Measurements from ENCODE around the gene SH3BP5L.

SH3BP5L gene

DNA sequence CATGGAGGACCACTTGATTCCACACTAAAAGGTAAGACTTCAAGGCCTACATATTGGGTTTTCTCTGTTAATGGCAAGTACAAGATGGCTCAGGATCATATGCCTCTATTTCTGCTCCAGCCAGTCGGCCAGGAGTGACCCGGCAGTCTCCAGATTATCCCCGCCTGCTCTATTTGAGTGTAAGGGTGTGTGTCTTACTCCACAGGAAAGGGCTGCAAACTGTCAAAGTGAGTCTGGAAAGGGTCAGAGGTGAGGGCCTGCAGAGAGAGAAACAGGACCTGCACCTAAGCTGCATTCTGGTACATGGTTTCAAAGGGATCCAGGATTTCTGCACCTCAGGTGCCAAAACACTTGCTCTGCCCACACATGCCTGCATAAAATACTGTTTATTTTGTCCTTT is 23.9 kb upstream of the SH3BP5L start:
- intact Hi-C loops (cut with DNase I; ENCODE audit: low total_unique reads): no loop called here
- peaks cover 42 to 87% (median 68%) of the 10 kb centered on the region in 3 donors for H3K36me3 ChIP-seq

DNA sequence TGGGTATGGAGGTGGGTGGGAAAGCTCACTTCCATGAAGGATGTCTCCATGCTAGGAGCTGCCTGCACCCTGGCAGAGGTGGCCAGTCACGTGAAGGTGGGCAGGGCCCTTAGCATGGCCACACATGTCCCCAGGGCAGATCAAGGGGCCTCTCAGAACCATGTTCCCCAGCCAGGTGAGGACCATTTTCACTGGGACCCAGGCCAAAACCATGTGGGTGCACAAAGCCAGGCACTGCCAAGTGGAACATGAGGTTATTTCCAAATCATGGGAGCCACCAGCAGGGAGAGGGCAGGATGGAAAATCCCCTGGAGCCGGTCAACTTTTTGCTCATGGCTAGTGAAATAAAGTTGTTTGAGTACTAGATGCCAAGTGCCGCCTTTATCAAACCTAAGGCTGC is 23.4 kb upstream of the SH3BP5L start:
- TF ChIP-seq, protein P1, sequence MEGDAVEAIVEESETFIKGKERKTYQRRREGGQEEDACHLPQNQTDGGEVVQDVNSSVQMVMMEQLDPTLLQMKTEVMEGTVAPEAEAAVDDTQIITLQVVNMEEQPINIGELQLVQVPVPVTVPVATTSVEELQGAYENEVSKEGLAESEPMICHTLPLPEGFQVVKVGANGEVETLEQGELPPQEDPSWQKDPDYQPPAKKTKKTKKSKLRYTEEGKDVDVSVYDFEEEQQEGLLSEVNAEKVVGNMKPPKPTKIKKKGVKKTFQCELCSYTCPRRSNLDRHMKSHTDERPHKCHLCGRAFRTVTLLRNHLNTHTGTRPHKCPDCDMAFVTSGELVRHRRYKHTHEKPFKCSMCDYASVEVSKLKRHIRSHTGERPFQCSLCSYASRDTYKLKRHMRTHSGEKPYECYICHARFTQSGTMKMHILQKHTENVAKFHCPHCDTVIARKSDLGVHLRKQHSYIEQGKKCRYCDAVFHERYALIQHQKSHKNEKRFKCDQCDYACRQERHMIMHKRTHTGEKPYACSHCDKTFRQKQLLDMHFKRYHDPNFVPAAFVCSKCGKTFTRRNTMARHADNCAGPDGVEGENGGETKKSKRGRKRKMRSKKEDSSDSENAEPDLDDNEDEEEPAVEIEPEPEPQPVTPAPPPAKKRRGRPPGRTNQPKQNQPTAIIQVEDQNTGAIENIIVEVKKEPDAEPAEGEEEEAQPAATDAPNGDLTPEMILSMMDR (IDR thresholded peaks at IDR 0.05): no peak

More for the DNA sequence above, 23.9 kb upstream of the SH3BP5L start:
- Histone ChIP-seq H3K4me3 (no peak overlapping the region), H3K9me3 (no peaks in the 10 kb centered on the region), H3K27me3 (no peaks in the 10 kb centered on the region), H3K4me1 (no peaks in the 10 kb centered on the region), H3K27ac (no peak overlapping the region)
- DNase-seq: peak in 1 of 2 donors; percentile 15
- TF ChIP-seq, protein P1 (IDR thresholded peaks at IDR 0.05): no peak

DNA sequence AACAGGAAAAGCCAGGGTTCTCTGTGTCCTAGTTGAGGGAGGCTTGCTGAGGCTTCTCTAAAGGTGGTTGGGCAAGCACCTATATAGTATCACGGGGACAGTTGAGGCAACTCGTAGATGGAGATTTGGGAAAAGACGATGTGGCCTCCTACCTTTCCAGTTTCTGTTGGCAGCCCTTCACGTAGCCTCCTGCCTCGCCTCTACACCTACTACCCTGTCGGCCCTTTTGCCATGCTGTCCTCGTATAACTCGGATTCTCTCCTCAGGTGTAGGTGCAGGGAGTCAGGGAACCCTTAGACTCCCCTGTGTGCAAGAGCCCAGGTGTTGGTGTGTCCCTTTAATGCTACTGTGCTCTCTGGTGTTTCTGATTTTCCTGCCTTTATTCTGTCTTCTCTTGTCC is 22.9 kb upstream of the SH3BP5L start:
- TF ChIP-seq, protein P1 (IDR thresholded peaks at IDR 0.05): no peak
- peaks cover 45 to 81% (median 71%) of the 10 kb centered on the region in 3 donors for H3K36me3 ChIP-seq
- no peaks in the 10 kb centered on the region for H3K9me3 ChIP-seq
- intact Hi-C loops (cut with DNase I; ENCODE audit: low total_unique reads): no loop called here
- H3K4me1 ChIP-seq: no peaks in the 10 kb centered on the region
- H3K27me3 ChIP-seq: no peaks in the 10 kb centered on the region
- DNase-seq: peak in 1 of 2 donors; percentile 7
- no peak overlapping the region for H3K27ac ChIP-seq
- no peak overlapping the region for H3K4me3 ChIP-seq

More for the DNA sequence above, 23.4 kb upstream of the SH3BP5L start:
- DNase-seq: peak in 1 of 2 donors; percentile 42
- Histone ChIP-seq H3K9me3 (no peaks in the 10 kb centered on the region), H3K4me3 (no peak overlapping the region), H3K27ac (no peak overlapping the region), H3K27me3 (no peaks in the 10 kb centered on the region), H3K4me1 (no peaks in the 10 kb centered on the region), H3K36me3 (peaks cover 45 to 87% (median 71%) of the 10 kb centered on the region in 3 donors)
- intact Hi-C loops (cut with DNase I; ENCODE audit: low total_unique reads): no loop called here

DNA sequence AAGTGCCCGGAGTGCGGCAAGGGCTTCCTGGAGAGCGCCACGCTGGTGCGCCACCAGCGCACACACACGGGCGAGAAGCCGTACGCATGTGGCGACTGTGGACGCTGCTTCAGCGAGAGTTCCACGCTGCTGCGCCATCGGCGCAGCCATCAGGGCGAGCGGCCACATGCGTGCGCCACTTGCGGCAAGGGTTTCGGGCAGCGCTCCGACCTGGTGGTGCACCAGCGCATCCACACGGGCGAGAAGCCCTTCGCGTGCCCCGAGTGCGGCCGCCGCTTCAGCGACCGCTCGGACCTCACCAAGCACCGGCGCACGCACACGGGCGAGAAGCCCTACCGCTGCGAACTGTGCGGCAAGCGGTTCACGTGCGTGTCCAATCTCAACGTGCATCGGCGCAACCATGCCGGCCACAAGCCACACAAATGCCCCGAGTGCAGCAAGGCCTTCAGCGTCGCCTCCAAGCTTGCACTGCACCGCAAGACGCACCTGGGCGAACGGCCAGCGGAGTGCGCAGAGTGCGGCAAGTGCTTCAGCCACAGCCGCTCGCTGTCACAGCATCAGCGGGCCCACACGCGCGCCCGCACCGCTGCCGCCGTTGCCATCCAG is 22.3 kb upstream of the SH3BP5L start:
- Histone ChIP-seq H3K36me3 (peaks cover 45 to 79% (median 71%) of the 10 kb centered on the region in 3 donors), H3K4me3 (no peak overlapping the region), H3K9me3 (no peaks in the 10 kb centered on the region), H3K4me1 (peaks cover 0 to 3% (median under 1%) of the 10 kb centered on the region in 4 donors), H3K27ac (no peak overlapping the region), H3K27me3 (no peaks in the 10 kb centered on the region)
- DNase-seq: peak in 1 of 2 donors; percentile 58
- TF ChIP-seq, protein P1 (IDR thresholded peaks at IDR 0.05): no peak
- intact Hi-C loops (cut with DNase I; ENCODE audit: low total_unique reads): no loop called here

DNA sequence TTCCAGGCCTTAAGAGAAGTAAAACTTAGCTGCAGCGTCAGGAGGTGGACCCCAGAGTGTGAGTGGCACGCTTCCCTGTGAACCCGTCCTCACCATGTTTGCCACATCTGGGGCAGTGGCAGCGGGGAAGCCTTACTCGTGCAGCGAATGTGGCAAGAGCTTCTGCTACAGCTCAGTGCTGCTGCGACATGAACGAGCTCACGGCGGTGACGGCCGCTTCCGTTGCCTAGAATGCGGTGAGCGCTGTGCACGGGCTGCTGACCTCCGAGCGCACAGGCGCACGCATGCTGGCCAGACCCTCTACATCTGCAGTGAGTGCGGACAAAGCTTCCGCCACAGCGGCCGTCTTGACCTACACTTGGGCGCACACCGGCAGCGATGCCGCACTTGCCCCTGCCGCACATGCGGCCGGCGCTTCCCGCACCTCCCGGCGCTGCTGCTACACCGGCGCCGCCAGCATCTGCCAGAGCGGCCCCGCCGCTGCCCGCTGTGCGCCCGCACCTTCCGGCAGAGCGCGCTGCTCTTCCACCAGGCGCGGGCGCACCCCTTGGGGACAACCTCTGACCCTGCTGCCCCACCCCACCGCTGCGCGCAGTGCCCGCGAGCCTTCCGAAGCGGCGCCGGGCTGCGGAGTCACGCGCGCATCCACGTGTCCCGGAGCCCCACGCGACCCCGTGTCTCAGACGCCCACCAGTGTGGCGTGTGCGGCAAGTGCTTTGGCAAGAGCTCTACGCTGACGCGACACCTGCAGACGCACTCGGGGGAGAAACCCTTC is 21.7 kb upstream of the SH3BP5L start:
- Histone ChIP-seq H3K36me3 (peaks cover 45 to 81% (median 71%) of the 10 kb centered on the region in 3 donors), H3K4me1 (peaks cover 0 to 10% (median 6%) of the 10 kb centered on the region in 4 donors), H3K27ac (no peak overlapping the region), H3K9me3 (no peaks in the 10 kb centered on the region), H3K27me3 (no peaks in the 10 kb centered on the region), H3K4me3 (no peak overlapping the region)
- DNase-seq: peak in 1 of 2 donors; percentile 62
- TF ChIP-seq, protein P1 (IDR thresholded peaks at IDR 0.05): no peak
- intact Hi-C loops (cut with DNase I; ENCODE audit: low total_unique reads): no loop called here

All from tibial artery (tissue), 4 donors.